NCI-H1436 (cell line): ENCODE measurements around the gene KCNN3.
A peak's percentile ranks its signal among the peaks of the same experiment; 100 is the strongest.

Experiments
- DNase-seq: peaks from one replicate; lab custom pipeline; 2025; lab: John Stamatoyannopoulos, UW

KCNN3 gene

DNA sequence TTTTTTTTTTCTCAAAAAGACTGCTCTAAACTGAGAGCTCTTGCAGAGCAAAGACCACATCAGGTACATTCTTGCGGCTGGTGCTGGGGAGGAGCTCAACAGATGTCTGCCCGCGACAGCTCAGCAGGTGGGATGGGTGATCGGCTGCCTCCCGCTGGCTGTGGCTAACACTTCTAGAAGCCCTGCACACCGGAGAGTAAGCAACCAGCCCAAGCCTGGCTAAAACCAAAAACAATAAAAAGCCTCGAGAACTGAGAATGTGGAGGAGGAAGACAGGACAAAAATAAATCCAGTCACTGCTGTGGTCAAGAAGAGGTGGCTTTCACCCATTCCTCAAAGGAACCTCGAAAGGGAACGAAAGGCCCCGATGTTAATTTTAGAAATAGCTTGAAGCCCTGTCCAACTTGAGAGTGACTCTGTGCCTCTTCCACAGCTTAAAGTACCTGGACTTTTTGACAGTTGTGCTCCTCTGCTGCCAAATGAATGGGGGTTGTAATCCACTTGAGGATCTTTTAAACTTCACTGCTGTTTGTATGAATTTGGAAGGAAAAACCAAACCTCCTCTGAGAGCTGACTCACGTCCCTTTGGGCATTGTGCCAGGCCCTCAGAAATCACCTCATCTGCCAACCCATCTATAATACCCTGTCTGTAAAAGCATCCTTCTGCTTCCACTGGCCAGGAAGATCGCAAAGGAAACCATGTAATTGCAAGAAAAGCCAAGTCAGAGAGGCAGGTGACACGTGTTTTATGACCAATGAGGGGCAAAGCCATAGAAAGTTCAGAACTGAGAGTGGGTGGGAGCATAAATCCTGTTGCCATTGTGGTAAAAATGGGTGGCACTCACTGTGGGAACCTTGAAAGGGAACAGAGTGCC, 78.6 kb downstream of the KCNN3 start:
- DNase-seq, result no peak

DNA sequence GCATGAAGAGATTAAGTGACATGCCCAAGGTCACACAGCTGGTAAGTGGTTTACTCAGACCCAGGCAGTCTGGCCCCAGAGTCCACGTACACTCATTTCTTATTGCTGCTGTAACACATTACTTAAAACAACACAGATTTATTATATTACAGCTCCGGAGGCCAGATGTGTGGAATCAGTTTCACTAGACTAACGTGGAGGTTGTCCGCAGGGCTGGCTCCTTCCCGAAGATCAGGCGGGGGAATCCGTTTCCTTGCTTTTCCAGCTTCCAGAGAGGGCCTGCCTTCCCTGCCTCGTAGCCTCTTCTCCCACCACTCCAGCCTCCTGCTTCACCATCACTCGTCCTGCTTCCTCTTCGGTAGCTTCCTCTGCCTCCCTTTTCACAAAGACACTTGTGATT, 81.2 kb downstream of the KCNN3 start:
- no peak for DNase-seq

DNA sequence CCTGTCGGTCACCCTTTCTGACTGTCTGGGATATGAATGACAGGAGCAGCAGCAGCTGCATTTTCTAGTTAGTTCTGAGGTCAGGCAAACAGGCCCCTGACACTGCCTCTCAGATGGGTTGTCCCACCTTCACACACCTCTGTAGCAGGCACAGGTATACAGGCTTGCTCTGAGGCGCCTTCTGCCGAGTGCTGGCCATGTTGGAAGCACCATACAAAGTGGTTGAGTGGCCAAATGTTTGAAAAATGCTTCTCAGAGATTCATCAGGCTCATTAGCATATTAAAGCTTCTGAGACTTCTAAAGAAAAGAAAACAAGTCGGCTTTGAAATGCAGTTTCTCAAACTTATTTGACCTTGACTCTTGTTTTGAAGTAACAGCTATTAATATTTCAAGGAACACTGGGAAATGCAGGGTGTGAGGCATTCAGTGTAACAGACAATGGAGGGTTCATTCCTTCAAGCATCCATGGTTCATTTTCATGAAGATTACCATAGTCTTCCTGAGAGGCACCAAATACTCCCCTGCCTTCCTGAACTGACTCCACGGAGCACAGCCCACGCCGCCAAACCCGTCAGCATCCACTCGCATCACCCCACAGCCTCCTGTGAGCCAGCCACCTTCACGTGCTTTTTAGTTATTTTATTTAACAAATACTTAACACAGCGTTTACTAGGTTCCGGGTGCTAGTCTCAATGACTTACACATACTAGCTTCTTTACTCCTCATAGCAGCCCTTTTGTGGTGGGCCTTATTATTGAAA, 81.8 kb downstream of the KCNN3 start:
- no peak for DNase-seq

DNA sequence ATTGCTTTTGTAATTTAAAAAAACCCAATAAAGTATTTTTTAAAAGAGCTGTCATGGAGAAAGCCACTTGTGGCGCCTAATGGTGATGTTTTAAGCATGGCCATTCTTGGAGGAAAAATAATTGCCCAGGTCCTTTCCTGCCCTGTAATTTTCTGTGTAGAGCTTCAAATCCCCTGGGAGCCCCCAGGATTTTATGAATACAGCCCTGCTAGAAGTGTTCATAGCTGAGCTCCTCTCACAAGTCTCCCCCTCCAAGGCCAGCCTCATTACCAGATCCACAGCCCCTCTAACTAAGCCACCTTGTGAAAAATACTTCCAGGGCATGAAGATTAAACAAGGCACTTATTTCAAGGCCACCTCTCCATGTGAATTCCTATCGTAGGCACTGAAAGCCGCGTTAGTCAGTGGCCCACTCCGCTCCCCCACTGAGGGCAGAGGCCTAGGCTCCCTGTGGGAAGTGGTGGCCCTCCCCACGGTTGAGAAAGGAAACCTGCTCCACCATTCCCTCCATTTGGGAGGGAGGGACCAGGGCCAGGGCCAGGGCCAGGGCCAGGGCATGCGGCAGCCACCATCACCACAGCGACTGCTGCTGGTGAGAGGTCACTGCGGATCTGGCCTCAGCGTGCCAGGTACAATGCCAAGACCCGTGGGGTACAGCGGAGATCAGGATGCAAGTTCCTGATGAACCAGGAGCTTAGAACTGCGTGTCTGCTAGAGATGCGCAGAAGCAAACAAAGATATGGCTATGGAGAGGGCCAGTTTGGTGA, 83.1 kb downstream of the KCNN3 start:
- DNase-seq, result peak; percentile 74

DNA sequence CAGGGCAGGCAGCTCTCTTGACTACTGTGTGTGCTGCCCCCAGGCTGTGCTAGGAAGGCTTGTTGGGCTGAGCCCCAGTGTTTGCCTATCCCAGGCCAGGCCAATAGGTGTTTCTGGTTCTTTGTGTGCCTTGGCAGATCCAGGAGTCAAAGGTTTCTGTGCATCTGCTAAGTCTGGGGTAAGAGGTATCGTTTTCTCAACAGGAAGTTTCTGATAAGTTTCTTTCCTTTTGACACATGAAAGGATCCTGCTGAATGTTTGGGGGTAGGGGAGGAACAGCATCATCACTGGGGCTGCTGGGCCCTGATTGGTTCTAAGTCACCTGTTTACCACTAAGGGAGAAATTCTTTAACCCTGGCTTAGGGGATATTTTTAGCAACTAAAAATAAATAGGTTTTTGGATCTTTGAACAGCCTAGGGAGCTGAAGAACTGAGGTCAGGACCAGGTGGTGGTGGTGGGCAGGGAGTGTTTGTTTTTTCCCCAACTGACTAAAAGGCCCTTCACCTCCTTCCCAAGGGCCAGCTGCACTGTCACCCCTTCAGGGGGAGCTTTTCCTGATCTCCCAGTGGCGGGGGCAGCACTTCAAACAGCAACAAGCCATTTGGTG, 85.1 kb downstream of the KCNN3 start:
- DNase-seq, result no peak

DNA sequence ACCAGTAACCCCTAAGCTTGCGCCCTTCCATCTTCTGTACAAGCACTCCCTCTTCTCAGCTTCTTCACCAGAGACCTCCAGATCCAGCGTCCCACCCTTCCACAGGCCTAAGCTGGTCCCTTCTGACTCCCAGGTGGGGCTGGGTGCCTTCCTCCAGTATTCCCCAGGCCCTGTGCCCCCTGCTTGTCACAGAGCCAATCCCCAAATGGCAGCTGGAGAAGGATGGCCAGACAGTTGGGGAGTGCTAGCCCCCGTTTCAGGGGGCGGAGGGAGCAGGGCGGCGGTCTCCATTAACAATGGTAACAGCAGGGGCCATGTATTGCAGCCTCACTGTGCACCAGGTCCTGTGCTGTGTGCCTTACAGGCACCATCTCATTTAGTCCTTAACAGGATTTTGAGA, 85.7 kb downstream of the KCNN3 start:
- no peak for DNase-seq

DNA sequence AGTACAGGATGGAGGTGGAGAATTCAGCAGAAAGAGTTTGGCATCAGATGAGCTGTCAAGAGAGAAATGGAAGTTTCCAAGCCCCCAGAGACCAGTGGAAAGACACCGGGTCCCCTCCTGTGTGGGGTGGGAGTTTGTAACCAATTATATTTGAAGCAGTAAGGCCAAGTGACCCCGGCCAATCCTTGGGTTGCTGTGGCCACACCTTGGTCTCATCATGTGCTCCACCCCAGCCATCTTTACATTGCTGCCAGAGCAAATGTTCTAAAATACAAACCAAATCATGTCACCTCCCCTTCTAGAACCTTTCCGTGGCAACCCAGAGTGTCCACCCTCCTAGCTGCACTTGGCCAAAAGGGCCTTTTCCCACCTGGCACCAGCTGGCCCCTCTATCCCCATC, 86.1 kb downstream of the KCNN3 start:
- no peak for DNase-seq

DNA sequence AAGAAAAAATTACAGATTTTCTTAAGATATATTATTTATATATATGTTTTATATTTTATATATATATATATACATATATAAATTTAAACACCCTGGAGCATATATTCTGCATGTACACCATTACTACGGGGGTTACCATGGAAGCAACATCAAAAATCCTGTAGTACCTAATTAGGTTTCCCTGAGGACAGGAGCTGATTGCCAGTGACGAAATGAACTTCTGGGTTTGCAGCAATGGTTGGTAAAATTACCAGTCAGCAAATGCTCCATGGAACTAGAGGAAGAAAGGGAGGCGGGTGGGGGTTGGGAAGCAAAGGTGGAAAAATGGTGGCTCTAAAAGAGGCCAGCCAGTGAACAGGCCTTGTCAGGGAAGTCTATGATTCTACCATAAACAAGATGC, 89.5 kb downstream of the KCNN3 start:
- no peak for DNase-seq

DNA sequence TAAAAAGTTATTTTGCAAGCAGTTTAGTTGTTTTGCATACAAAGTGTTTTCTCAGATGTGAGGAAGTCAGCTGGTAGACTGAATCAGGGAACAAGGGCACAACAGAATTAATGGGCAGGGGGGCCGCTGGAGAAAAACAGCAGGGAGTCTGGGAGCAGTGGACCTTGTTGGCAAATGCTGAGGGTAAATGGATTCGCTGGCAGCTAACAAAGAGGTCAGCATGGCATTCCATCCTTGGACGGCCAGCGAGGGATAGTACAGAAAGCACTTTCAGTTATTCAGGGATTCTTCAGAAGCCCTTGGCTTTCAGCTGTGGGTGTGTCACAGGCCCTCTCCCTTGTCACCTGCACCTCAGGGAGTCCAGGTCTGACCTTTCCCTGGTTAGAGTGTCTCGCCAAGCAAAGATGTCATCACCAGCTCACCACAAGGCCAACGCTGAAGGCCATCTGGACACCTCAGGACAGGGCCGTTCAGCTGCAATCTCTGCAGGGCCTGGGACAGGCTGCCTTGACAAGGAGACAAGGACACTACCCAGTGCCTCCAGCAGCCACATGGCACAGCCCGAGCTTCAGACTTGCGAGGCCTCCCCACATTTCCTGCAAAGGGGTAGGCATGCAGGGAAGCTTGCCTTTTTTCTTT, 90.4 kb downstream of the KCNN3 start:
- no peak for DNase-seq

DNA sequence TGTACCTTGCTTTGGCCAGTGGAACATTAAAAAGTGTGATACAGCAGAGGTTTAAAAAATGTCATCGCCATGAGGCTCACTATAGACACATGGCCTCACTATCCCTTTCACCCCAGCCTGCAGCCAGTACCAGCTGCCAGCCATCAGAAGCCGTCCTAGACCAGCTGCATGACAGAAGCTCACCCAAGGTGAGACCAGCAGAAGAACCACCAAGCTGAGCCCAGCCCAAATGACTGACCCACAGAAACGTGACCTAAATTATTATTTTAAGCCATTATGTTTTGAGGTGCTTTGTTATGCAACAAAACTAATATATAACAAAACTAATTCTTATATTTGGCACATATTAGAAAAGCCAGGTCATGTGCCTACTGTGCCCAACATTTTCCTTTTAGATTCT, 91.1 kb downstream of the KCNN3 start:
- no peak for DNase-seq

DNA sequence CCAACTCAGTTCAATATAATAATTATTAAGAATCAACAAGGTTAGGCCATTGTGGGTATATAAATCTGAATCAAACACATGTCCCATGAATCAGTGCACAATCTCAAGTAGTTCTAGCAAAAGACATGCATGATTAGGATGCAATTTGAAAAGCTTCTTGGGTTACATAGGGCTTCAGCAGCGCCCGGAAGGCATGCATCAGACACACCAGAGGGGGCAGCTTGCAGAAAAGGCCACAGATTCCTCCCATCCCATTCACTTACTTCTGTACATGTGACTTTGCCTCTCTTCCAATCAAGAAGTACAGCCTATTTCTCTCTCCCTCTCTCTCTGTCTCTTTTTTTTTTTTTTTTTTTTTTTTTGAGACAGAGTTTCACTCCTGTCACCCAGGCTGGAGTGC, 91.8 kb downstream of the KCNN3 start:
- DNase-seq, result no peak

DNA sequence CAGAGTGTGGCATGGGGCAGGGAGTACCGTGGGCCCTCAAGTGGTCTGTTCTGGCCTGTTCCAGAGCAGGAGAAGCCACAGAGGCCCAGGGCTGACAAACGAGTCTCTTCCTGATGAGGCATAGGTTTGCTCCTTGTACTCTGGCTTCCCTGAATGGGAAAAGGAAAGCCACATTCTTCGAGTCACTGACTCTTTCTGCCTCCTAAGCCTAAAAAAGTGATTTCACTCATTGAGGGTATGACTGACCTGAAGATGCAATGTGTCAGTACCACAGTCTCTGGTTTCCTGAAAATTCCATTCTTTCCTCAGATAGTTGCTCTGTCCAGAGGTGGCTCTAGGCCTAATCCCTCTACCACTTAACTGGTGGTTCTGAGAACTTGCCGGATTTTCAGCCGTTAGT, 92.3 kb downstream of the KCNN3 start:
- DNase-seq, result no peak

DNA sequence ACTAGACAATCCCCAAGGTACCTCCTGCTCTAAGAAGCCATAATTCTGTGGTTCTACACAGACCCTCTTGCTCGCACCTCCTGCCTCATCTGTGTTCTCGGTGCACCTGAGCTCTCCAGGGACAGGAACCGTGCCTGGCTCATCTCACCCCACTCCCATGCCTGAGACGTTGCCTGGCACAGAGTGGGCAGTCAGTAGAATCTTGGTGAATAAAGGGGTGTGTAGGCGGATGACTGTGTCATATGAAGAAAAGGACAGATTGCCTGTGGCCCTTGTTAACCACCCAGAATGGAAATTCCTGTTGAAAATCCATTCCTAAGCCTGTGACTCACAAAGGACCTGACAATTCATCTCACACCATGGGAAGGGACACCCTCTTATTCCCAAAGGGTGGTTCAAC, 92.9 kb downstream of the KCNN3 start:
- no peak for DNase-seq

DNA sequence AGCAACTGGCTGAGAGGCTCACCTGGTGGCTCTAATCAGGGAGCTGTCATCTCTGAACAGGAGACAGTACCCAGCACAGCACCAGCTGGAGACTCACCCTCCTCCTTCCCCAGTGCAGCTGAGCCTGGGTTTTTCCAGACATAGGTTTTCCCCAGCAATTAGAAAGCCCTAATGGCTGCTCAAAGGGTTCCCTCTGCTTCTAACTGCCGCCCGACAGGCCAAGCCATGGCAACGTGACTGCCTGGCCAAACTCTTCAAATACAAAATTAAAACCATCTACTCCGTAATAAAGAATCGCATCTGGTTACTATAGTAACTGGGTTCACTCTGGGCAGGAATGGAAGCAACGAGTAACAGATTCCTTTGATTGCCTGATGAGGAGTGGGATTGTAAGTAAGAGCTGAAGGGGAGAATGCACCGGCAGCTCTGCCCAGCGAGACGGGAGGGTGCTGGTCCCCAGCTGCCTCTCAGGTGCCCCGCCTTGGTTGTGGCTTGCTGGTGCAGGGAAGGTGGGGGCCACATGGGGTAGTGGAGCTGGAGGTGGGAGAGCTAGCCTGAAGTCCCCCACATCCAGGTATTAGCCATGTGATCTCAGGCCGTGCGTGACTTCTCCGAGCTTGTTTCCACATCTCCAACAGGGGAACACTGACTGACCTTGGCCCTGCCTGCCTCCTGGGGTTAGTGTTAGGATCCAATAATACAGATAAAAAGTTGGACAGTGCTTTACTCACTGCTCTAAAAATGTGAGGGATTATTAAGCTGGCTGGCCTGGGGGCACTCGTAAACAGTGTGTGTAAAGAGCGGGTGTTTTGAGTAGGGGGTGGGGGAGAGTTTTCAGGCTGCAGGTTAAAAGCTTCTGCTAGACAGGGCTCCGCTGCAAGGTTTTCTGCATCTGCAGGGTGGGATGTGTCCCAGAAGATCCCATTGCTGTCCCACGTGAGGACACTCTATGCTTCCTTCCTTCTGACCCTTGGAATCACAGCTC, 94.2 kb downstream of the KCNN3 start:
- no peak for DNase-seq

DNA sequence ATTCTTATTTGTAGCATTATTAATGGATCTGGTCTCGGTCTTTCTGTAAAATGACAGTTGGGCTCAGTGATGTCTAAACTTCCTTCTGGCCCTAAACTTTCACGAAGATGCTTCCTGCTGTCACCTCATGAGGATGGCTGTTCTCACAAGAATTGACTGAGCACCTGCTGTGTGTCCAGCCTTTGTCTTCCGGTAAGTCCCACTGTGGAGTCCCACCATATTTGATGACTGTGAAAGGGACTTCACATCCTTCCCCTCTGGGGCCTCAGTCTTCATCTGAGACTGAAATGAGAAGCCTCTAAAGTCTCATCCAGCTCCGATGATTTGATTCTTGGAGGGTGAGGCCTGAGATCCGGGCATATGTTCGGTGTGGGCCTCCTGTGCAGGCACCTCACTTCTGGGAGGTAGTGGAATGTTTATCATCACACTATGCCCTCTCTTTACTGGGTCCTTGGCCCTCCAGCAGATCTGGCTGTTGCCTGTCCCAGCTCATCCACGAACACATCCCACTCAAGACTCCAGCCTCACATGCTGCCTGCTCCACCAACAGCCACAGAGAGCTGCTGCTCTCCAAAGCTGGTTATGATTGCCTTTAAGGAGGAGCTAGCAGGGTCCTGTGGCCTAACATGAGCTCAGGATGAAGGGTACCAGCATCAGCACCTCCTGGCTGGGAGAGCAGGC, 95.8 kb downstream of the KCNN3 start:
- no peak for DNase-seq

DNA sequence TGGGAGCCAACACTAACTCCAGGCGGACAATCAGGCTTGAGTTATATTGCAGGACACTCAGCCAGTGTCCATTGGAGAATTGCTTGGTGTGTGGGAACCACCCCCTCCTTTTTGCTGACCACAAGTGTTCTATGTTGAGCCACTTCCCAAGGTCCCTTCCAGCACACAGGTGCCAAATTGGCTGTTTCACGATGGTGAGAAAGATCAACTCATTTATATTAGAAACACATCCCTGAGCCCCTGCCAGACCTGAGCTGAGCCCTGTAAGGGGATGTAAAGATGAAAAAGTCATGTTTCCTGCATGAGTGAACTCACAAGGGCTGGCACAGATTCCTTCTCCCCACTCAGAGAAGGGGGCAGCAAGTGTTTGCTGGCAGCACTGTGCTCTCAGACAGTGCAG, 96.5 kb downstream of the KCNN3 start:
- no peak for DNase-seq

DNA sequence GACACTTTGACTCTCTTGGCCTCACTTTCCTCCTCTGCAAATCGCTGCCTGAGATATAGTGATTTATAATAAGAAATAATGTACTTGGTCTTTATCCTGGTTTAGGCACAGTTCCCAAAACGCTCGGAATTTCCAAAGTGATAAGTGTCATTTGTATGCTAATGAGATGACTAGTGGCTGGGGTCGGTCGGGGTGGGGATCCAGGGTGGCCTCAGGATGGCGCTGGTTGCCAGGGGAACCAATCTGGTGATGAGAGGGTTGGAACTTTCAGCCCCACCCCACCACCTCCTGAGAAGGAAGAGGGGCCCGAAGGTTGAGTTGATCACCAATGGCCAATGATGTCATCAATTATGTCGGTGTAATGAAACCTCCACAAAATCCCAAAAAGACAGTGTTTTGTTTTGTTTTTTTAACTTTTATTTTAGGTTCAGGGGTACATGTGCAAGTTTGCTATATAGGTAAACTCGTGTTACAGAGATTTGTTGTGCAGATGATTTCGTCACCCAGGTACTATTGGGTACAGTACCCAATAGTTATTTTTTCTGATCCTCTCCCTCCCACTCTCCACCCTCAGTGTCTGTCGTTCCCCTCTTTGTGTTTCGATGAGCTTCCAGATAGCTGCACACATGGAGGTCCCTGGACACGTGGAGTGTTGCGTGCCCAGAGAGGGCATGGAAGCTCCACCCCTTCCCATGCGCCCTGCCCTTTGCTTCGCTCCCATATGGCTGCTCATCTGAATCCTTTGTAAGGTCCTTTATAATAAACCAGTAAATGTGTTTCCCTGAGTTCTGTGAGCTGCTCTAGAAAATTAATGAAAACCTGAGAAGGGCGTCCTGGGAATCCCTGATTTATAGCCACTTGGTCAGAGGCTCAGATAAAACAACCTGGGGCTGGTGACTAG, 97.2 kb downstream of the KCNN3 start:
- no peak for DNase-seq

DNA sequence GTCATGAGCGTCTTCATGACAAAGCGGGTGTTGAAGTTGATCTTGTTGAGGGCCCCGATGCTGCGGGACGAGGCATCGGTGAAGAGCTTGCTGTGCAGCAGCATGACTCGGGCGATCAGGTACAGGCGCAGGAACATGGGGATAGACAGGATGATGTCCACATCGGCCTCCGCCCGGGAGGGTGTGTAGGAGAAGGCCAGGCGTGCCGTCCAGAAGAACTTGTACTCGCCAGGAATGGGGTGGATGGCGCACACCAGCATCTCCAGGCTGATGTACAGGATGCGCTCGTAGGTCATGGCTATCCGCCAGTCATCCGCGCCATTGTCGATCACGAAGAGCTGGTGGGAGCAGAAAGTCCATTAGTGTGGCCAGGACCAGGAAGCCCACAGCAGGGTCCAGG, 98.0 kb downstream of the KCNN3 start:
- no peak for DNase-seq
